ENCODE results near the gene SORBS1.

DNA sequence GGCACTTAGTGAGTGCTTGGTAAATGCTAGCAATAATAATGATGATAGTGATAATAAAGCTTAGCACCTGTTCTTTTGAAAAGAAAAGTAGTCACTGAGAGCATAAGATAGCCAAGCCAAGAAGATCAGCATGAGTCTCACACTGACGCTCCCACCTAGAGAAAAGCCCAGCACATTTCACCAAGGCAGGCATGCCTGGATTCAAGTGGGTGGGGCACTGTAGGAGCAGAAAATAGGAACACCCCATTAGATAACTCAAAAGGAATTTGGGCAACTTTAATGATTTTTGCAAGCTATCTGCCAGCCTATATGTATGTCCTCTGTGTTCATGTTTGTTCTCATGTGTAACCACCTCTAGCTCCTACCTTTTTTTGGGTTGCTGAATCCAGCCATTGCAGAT, 18.1 kb upstream of the SORBS1 start:
- TF ChIP-seq, protein P1, sequence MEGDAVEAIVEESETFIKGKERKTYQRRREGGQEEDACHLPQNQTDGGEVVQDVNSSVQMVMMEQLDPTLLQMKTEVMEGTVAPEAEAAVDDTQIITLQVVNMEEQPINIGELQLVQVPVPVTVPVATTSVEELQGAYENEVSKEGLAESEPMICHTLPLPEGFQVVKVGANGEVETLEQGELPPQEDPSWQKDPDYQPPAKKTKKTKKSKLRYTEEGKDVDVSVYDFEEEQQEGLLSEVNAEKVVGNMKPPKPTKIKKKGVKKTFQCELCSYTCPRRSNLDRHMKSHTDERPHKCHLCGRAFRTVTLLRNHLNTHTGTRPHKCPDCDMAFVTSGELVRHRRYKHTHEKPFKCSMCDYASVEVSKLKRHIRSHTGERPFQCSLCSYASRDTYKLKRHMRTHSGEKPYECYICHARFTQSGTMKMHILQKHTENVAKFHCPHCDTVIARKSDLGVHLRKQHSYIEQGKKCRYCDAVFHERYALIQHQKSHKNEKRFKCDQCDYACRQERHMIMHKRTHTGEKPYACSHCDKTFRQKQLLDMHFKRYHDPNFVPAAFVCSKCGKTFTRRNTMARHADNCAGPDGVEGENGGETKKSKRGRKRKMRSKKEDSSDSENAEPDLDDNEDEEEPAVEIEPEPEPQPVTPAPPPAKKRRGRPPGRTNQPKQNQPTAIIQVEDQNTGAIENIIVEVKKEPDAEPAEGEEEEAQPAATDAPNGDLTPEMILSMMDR (conservative IDR thresholded peaks at IDR 0.05; ENCODE audit: low read length) = no peak
- no peak for TF ChIP-seq EZH2phosphoT487 (IDR thresholded peaks at IDR 0.05; ENCODE audit: borderline replicate concordance, low read depth, low read length)
